A549 (cell line): ENCODE data around the gene THBS3.

ENCODE experiments used
- EHF ChIP-seq: fragments of 250-450 bp; sonication (Bioruptor Pico); IDR thresholded peaks from 2 replicates; pipeline ENCODE4 v1.5.0; 2020; ENCODE audit warnings: mild to moderate bottlenecking
- PHF8 ChIP-seq: fragments of 200-600 bp; sonication (generic); IDR thresholded peaks from 2 replicates; pipeline ENCODE4 v1.6.1; 2016; ENCODE audit warnings: low read depth, mild to moderate bottlenecking, antibody characterized with exemption, moderate library complexity, borderline replicate concordance

- TF ChIP-seq PHF8 = no peak
- no peak for TF ChIP-seq EHF (CRISPR knock-in tag)
These were observed 45.5 kb upstream of the THBS3 start for GRCh38 chr1:155253208-155253607.
